ENCODE measurements around the gene ALG11.

Gene ALG11

GRCh38 chr13:51997641-51998330 is 14.4 kb upstream of the ALG11 start:
- DNase-seq: no peak

- DNase-seq: no peak
Observed at GRCh38 chr13:51998723-51999509, 13.3 kb upstream of the ALG11 start.

DNA sequence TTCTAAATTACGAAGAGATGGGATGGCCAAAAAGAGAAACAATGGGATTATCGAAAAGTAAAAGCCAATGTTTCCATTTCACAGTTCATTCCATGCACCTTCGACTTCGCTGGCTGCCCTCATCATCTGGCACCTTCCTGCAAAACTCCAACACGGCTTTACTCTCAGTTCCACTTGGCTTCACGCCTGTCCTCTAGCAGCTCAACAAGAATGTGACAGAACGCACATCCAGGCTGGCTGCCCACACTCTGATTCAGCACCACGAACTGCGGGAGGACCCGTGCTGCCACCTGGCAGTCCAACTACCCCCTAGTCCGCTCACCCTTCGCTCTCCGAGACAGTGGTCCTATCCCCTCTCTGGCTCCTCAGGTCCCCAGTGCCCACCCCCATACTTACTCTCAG is 12.7 kb upstream of the ALG11 start:
- DNase-seq: no peak

DNA sequence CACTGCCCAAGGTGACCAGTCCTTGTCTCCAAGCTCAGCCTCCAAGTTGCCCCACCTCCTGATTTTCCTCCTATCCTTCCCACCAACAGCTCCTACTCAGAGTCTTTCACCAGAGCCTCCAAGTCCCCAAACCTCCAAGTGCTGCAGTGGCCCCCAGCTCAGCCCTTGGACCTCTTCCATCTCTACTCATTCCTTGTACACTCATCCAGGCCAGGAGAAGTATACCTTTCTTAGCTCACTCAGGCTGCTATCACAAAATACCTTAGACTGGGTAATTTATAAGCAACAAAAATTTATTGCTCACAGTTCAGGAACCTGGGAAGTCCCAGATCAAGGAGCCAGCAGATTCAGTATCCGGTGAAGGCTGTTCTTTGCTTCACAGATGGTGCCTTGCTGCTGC is 12.3 kb upstream of the ALG11 start:
- no peak for DNase-seq

- DNase-seq: no peak
Observed at GRCh38 chr13:52001120-52001731, 11.0 kb upstream of the ALG11 start.

- no peak for DNase-seq
Observed at GRCh38 chr13:52002361-52002760, 9.8 kb upstream of the ALG11 start.

- DNase-seq: no peak
Observed at GRCh38 chr13:52003541-52003940, 8.7 kb upstream of the ALG11 start.

GRCh38 chr13:52004511-52005170 is 7.6 kb upstream of the ALG11 start:
- no peak for DNase-seq

DNA sequence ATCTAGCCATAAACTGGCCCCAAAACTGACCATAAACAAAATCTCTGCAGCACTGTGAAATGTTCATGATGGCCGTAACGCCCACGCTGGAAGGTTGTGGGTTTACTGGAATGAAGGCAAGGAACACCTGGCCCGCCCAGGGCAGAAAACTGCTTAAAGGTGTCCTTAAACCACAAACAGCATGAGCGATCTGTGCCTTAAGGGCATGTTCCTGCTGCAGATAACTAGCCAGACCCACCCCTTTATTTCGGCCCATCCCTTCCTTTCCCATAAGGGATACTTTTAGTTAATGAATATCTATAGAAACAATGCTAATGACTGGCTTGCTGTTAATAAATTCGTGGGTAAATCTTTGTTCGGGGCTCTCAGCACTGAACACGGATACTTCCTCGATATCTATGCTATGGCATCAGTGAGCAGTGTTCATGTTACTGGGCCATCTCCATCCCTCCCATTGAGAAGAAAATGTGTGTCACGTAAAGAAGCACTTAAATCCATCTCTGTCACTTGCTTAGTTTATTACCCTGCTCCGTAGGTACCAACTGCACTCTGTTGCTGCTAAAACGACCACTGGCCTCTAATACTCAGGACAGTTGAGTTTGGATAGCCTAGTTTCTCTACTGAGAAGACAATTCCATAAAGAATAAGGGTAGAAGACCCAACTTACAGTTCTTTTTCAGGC is 6.2 kb upstream of the ALG11 start:
- DNase-seq: no peak

DNA sequence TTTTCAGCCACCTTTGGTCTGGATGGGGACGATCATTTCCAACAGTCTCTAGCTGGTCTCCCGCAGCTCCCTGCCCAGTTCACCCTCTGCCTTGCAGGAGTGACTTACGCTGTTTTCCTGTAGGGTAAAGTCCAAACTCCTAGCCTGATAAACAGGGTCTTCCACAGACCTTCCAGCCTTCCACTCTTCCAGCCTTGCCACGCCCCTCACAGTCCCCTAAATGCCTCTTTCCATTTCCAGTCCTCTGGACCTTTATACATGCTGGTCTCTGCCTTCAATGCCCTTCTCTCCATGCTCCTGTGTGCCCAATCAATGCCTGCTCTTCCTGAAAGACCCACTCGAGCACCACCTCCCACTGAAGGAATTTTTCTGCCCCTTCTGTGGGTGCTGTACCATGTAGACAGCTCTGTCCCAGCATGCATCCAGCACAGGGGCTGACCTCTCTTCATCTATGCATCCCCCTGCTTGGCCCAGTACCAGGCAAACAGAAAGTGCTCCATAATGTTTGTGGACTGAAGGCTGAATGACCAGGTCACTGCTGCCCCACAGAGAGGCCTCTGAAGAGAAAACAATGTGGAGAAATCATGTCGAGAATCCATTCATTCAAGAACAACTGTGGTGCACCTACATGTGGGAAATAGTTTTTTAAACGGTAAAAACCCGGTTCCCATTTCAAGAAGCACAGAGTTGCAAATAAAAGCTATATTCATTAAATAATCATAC is 5.5 kb upstream of the ALG11 start:
- no peak for DNase-seq

- DNase-seq: no peak
Observed at GRCh38 chr13:52009946-52010345, 2.3 kb upstream of the ALG11 start.

- no peak for DNase-seq
Observed at GRCh38 chr13:52010890-52011631, 1.1 kb upstream of the ALG11 start, which contains the start of gene ATP7B. Gene ATP7B (minus strand): TSS chr13:52011450. CDS start chr13:52011337, 113 bp downstream.

DNA sequence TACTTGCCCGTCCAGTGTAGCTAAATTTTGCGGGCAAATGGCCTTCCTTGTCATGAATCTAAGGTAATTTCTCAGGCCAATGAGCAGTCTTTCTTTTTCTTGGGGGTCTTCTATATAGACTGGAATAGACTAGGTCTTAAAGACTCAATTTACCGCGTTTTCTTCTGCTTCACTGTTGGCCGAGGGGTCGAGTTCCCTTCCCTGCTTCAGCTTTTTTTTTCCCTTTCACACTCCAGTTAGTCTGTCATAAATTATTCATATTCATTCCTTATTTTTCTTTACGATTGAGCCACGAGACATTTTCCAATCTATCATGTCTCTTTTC is 276 bp downstream of the ALG11 start:
- DNase-seq: no peak

- no peak for DNase-seq
Observed at GRCh38 chr13:52016296-52016695, 4.1 kb downstream of the ALG11 start.

- DNase-seq: no peak
Observed at GRCh38 chr13:52020191-52020590, 8.0 kb downstream of the ALG11 start.

DNA sequence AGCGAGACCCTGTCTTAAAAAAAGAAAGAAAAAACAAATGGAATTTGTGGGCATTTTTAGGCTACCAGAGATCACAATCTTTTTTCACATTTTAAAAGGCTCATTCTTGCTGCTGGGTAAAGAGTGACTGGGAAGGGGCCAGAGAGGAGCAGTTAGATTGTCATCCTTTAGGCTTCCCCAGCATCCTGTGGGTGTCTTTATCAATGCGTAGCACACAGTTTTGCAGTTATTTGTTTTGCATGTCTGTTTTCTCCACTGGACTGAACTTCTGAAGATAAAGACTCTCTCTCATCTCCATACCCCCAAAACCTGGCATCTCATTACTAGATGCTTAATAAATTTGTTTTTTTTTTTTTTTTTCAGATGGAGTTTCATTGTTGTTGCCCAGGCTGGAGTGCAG is 10.2 kb downstream of the ALG11 start:
- no peak for DNase-seq

GRCh38 chr13:52024481-52024880 is 12.3 kb downstream of the ALG11 start, which contains the start of gene UTP14C:
Gene UTP14C (plus strand): TSS chr13:52024691. CDS start chr13:52028805, 4,114 bp downstream.
- DNase-seq: no peak

- no peak for DNase-seq
Observed at GRCh38 chr13:52025475-52026245, 13.5 kb downstream of the ALG11 start.

- DNase-seq: no peak
Observed at GRCh38 chr13:52026246-52026626, 14.0 kb downstream of the ALG11 start.

DNA sequence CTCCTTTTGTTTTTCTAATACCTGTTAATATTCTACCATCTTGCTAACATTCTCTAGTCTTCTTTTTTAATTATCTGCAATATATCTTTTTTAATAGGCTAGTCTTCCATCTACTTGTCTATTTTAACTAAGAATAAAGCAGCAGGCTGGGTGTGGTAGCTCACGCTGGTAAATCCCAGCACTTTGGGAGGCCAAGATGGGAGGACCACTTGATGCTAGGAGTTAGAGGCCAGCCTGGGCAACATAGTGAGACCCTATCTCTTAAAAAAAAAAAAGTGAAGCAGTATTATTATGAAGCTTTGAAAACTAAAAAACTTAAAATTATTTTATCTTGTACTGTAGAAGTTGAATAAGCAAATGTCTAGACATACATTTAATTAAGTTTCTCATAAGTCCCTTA is 15.6 kb downstream of the ALG11 start:
- no peak for DNase-seq

DNA sequence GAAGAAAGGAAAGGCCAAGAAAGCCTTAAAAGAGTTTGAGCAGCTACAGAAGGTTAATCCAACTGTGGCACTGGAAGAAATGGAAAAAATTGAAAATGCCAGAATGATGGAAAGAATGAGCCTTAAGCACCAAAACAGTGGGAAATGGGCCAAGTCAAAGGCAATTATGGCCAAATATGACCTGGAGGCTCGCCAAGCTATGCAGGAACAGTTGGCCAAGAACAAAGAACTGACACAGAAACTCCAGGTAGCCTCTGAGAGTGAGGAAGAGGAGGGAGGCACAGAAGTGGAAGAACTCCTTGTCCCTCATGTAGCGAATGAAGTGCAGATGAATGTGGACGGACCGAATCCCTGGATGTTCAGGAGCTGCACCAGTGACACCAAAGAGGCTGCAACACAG is 17.4 kb downstream of the ALG11 start:
- DNase-seq: no peak

All from activated T-cell treated with anti-CD3 and anti-CD28 coated beads for 4 hours (primary cell).